GM21825 (cell line): ENCODE results near the gene COX6A1.
"Not testable (repeated sequence)": the region's sequence is repeated elsewhere in the genome, so short reads cannot be mapped to it uniquely, and the experiment has no call there.

Experiments
- ATAC-seq: cut with Tn5 transposase; IDR thresholded peaks from one replicate; pipeline ENCODE4 v1.9.1; 2021; ENCODE audit warnings: mild to moderate bottlenecking, moderate library complexity; ENCODE audit not compliant: unreplicated experiment

COX6A1 gene

GRCh38 chr12:120466560-120467315, 28.8 kb downstream of the COX6A1 start:
- no peak for ATAC-seq

DNA sequence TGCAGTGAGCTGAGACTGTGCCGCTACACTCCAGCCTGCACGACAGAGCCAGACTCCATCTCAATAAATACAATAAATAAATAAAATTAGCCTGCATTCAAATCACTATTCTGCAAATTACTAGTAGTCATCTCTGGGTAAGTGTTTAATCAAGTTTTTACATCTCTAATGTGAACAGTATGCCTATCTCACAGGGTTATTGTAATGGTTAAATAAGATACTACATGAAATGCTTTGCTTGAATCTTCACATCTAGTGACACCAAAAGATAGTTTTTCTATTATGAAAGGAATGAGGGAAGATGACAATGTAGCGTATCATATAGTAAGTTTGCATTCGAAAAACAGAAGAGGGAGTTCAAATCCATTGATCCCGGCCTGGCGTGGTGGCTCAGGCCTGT, 29.5 kb downstream of the COX6A1 start:
- no peak for ATAC-seq

GRCh38 chr12:120468325-120468820, 30.5 kb downstream of the COX6A1 start:
- ATAC-seq: no peak

- peak; percentile 16 for ATAC-seq
These were observed 31.0 kb downstream of the COX6A1 start for GRCh38 chr12:120468821-120469449.

GRCh38 chr12:120469450-120470149, 31.7 kb downstream of the COX6A1 start, which contains the start of gene SRSF9:
Gene SRSF9 (minus strand): TSS chr12:120469748. CDS start chr12:120469609, 139 bp downstream.
- ATAC-seq: peak; percentile 86

DNA sequence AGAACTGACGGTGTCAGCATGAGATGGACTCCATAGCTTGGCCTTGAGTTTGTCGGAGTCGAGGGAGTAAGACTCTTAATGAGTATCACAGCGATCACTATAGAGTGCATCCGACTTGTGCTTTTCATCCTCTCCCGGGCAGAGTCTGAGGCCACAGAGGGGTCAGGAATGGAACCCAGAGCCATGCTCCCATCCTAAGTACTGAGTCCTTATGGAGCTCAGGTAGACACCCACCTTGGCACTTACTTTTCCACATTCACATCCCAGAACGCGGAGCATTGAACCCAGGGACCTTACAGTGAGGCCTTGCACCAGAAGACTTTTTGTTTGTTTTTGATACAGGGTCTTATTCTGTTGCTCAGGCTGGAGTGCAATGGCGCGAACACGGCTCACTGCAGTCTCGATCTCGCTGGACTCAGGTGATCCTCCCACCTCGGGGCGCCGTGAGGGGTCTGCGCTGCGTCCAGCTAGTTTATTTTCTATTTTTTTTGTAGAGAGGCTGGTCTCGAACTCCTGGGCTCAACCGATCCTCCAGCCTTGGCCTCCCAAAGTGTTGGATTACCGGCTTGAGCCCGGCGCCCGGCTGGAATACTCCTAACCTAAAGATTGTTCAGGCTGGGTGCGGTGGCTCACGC, 32.4 kb downstream of the COX6A1 start:
- ATAC-seq: no peak

DNA sequence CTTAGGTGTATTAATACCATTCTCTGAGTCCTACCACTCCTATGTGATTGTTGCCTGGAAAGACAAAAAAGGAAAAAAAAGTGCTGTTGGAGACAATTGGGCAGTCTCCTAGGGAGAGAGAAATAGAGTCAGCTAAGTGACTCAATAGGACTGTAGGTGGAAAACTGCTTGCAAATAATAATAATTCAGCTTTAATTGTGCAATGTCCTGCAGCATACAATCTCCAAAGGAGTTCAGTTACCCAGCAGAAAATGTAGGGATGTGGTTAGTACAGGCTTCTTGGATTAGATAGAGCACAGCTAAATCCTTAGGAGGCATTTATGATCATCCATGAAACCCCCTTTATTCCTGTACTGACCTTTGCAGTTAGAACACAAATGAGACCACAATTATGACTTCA, 34.6 kb downstream of the COX6A1 start:
- ATAC-seq: no peak

GRCh38 chr12:120473807-120474615, 36.1 kb downstream of the COX6A1 start:
- no peak for ATAC-seq

DNA sequence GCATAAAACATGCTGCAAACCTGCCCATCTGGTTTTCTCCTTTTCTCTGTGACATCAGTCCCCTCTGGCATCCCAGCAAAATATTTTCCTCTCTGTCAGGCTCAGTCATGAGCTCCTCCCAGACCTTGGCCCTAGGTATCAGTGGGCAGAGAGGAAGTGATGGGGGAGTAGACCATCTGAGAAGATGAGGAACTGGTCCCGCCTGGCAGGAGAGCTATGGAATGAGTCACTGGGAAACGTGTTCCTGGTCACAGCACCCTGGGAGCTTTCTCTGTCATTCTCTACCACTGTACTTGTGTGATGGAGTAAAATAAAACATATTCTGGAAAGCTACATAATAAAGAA, 36.7 kb downstream of the COX6A1 start:
- no peak for ATAC-seq

DNA sequence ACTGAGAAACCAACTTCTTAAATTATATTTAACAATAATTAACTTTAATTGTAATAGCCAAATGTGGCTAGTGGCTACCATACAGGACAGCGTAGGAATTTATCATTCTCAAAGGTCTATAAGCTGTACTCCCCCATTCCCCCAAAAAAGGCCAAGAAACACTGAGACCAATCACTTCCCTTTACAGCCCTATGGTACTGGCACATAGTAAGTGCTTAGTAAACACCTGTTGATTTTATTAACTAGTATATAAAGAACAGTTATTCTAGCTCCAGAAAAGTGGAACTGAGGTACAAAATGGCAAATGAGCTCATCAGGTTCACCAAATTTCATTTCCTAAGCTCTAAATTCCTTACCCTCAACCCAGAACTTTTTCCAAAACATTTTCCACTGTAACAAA, 37.7 kb downstream of the COX6A1 start:
- ATAC-seq: no peak

- no peak for ATAC-seq
These were observed 41.5 kb downstream of the COX6A1 start for GRCh38 chr12:120479458-120479857.

DNA sequence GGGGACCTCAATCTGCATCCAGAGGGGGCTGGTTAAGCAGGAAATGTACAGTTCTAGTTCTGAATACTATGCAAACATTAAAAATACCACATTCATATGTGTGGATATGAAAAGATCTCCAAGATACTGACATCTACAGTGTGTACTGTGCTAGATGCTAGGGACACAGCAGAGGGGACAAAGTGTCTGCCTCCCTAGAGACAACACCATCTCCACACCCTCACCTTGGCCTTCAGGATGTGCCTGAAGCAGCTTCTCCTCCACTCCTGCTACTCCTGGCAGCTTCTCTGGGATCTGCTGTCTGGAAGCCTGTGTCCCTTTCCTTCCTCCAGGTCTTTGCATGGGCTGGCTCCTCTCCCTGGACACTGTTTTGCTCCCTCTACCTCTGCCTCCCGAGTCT, 42.3 kb downstream of the COX6A1 start:
- no peak for ATAC-seq

- ATAC-seq: no peak
These were observed 43.3 kb downstream of the COX6A1 start for GRCh38 chr12:120481022-120481767.

DNA sequence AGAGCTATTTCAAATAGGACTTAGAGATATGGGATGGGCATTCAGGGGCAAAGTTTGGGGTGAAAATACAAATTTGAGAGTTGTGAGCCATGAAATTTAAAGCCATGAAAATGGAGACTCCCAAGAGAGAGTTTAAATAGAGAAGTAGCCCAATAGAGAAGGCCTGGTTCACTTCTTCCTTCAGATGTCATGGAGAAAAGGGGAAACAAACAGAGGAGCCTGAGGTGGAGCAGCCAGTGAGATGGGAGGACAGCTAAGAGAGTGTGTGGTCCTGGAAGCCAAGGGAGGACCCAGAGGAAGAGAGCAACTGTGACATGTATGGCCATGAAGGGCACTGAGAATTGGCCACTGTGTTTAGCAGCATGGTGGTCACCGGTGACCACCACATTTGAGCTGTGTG, 45.7 kb downstream of the COX6A1 start:
- ATAC-seq: no peak

- ATAC-seq: no peak
These were observed 48.3 kb downstream of the COX6A1 start for GRCh38 chr12:120485961-120486881.

DNA sequence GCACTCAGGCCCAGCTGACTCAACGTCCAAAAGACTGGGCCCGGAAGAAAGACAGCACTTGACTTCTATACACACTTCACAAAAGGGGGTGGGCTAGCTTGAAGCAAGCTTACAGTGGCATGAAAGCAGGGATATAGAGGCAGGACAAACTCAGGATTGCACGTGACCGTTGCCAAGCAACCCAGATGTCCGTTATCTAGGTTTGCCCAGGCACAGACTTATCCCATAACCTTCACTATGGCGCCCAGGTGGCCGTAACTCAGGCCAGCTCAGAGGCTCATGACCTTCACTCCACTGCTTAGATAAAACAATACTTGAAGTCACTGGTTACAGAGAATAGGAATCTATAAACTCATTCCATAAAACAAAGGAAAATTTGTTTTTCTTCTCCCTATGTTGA, 49.6 kb downstream of the COX6A1 start:
- not testable (repeated sequence) for ATAC-seq

DNA sequence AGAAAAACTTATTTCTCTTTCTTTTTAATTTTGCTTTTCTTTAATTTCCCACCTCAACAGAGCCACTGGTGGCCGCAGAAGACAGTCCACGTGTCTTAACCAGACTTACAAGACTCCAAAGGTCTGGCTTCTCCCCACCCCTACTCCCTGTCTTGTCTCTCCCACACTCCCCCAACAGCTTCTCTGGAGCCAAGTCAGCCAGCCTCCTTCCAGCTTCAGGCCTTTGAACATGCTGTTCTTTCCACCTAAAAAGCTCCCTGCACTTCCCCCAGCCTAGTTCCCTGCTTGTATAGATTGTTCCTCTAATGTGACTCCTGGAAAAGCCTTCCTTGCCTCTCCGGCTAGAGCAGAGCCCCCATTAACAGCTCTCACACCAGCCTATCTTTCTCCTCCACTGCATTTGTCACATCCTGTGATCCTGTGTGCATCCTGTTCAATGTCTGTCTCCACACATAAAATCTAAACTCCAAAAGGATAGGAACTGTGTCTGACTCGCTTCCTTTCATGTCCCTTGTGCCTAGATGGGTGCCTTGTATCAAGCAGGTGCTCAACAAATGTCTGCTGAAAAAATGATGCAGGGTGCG, 50.2 kb downstream of the COX6A1 start:
- ATAC-seq: no peak

DNA sequence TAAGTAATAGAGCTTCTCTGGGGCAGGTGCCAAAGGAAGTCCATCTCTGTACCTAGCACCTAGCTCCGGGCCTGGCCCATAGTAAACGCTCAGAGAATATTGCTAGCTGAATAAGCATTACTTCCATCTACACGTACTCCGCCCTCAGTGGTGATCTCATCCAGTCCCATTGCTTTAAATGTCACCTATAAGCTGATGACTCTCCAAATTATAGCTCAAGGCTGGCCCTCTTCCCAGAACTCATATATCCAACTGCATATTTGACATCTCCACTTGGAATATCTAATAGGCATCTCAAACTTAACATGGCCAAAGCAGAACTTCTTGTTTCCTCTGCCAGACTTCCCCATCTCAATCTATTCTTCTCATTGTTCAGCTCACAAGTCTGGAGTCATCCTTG, 51.1 kb downstream of the COX6A1 start:
- no peak for ATAC-seq
